Subcutaneous adipose tissue (tissue), 4 donors: ENCODE results near the gene DAP3. TPM values are rescaled to one million over a fixed set of nuclear protein-coding genes. Genes with fewer than 3 reads are reported as not detected.
"Not testable (repeated sequence)": the region's sequence is repeated elsewhere in the genome, so short reads cannot be mapped to it uniquely, and the experiment has no call there.

Experiments used
- total RNA-seq, 4 donors: library from RNA; depleted of rRNA; stranded (reverse); fragments of >200 nt; gene quantifications; one replicate each; pipeline ENCODE4 v1.1.0, GENCODE V29; 2016
- TF ChIP-seq, protein P1 (sequence below): fragments of 450-650 bp; IDR thresholded peaks from one replicate; pipeline ENCODE4 v1.5.1; 2016; ENCODE audit warnings: low read depth, mild to moderate bottlenecking, control low read depth, antibody characterized with exemption, moderate library complexity

Gene DAP3
- 100 to 1,000 TPM; 105 to 180 (median 117) TPM for total RNA-seq

DNA sequence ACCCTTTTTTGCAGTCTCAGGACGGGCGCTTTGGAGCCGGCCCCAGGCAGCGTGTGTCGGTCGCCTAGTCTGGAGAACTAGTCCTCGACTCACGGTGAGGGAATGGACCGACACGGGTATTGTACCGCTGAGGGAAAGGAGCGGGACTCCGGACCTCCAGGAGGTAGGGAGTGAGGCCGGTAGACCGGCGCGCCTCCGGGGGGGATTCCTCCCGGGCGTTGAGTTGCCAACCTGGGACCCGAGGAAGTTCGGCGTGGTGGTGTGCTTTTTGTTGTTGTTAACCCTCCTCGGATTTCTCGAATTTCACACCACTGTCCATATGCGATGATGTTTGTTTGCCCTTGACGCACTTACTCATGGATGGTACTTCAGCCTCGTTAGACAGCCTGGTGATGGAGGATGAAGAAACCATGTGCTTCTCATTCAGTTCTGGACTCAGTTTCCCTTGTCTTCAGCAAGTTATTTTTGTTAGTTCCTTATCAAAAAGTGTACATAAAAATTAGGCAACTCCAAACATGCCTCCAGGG is at the start of gene DAP3:
Gene DAP3 (plus strand): TSS at position 11 of the 527 bp plus-strand sequence. CDS start 20,689 bp downstream, outside the sequence.
- TF ChIP-seq, protein P1, sequence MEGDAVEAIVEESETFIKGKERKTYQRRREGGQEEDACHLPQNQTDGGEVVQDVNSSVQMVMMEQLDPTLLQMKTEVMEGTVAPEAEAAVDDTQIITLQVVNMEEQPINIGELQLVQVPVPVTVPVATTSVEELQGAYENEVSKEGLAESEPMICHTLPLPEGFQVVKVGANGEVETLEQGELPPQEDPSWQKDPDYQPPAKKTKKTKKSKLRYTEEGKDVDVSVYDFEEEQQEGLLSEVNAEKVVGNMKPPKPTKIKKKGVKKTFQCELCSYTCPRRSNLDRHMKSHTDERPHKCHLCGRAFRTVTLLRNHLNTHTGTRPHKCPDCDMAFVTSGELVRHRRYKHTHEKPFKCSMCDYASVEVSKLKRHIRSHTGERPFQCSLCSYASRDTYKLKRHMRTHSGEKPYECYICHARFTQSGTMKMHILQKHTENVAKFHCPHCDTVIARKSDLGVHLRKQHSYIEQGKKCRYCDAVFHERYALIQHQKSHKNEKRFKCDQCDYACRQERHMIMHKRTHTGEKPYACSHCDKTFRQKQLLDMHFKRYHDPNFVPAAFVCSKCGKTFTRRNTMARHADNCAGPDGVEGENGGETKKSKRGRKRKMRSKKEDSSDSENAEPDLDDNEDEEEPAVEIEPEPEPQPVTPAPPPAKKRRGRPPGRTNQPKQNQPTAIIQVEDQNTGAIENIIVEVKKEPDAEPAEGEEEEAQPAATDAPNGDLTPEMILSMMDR = not testable (repeated sequence)

DNA sequence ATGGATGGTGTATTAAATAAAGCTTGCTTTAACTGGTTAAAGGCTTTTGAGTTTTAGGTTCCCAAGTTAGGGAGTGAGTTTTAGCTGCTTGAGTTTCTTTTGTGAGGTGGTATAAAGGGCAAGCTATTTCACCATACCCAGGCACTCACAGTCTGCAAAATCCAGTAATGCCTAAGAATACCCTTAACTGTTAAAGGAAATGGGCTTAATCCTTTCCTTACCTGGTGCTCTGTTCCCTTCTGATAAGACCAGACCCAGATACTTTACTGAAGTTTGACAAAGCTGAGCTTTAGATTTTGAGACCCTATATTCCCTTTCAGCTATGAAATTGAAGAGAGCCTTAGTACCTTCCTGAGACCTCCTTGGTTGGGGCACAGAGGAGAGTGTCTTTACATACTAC is 48.5 kb upstream of the DAP3 start:
- TF ChIP-seq, protein P1 = no peak

DNA sequence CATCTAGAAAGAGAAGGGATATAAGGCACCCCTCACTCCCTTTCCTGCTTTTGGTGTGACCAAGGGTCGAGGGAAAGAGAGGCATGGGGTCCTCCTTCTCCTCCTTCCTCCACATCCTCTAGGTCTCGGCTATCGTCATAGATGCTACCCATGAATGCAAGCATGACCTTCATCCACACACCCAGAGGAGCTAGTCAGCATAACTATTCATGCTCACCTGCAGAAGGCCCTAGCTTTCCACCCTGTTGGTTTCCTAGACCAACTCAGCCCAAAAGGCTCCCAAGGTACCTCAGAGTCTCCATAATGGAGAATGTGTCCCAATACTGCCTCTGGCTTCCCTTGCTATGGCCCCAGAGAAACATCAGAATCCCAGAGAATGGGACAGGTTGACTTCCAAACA is 45.7 kb upstream of the DAP3 start:
- TF ChIP-seq, protein P1 = no peak

DNA sequence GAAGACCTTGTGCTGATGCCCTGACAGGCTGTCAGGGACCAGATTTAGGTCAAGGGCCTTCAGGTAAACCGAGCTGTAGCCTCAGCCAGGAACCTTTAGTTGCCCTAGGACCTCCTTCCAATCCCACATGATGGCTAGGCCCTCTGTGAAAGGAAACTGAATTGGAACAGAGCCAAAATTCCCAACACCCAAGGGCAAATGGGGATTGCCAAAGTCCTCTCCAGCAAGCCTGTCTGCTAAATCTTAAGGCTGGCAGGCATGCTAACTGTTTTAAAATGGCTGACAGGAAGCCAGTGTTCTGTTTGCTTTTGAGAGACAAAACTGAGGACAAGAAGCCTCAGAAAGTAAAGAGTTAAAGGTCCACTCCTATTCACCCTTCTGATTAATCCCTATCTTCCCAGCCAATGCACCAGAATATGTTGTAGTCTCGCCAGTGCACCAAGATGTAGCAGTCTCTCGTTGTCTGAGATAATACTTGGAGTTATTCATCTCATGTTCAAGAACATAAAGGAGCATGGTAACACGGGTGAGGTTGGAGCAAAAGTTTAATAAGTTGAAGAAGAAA is 43.8 kb upstream of the DAP3 start:
- TF ChIP-seq, protein P1 = no peak

DNA sequence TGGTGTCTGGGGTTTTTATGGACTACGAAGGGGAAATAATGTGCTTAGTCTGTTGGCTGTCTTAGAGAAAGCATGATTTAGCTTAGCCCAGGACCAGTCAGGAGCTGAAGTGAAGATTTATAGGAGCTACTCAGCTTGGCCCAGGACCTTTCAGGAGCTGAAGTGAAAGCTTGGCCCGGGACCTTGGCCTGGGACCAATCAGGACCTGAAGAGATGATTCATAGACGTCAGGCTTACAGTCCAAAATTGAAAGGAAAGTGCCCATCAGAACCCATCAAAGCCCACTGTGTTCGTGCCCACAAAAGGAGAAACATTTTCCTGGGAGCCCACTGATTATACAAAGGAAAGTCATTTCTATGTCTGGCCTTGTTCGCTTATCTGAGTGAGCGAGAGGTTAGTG is 43.2 kb upstream of the DAP3 start:
- TF ChIP-seq, protein P1 = no peak

DNA sequence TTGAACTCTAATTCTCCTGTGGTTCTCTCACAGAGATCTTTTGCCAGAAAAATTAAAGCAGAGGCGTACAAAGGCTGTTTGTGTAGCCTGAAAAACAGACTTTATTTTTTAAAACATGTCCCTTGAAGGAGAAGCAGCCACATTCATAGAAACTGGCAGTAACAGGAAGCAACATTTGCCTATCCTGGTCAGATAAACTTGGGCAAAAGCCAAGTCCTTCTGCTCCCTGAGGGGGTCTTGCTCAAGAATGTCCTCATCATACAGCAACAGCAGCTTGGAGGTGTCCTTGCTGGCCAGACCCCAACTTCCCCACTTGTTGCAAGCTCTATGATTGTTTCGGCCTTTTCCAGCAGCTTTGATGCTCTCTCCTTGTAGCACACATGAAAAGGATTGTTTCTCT is 42.6 kb upstream of the DAP3 start:
- TF ChIP-seq, protein P1 = no peak

DNA sequence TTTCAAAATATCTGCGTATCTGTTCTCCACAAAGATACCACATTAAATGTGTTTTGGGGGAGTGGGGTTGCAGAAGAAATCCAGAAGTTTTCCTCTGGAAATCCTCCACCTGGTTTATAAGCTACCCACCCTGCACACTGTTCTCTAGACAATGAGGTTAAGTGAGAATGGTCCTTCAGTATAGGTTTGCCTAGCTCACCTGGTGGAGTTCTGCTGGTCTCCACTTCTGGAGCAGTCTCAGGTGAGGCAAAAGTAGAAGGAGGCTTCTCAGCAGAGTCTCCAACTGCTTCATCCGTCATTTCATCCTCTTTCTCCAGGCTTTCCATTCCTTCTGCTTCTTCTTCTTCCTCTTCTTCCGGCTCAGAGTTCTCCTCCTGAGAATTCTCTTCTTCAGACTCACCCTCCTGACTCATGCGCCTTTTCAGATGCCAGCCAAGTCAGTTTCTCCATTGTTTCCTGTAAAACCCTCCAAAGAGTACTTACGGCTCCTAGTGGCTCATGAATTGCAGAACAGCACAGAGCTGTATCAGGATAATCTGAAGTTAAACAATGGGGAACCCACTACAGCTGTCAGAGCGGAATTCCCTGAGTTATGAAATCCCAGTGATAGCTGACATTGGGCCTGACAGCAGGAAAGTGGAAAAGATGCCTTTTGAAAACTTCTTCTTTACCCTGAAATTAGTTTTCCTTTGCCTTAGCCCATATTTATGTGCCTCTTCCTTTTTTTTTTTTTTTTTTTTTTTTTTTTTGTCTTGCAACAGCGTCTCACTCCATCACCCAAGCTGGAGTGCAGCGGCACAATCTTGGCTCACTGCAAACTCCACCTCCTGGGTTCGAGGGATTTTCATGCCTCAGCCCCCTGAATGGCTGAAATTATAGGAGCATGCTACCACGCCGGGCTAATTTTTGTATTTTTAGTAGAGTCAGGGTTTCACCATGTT is 40.4 kb upstream of the DAP3 start:
- TF ChIP-seq, protein P1 = no peak
